GM21619 (cell line): ENCODE measurements around the gene JAG1.

ENCODE experiments used
- ATAC-seq: cut with Tn5 transposase; IDR thresholded peaks from one replicate; pipeline ENCODE4 v1.9.1; 2021; ENCODE audit not compliant: unreplicated experiment

JAG1 gene

GRCh38 chr20:10639737-10640556 lies 33.9 kb downstream of the JAG1 start:
- no peak for ATAC-seq

GRCh38 chr20:10639077-10639736 lies 34.6 kb downstream of the JAG1 start:
- ATAC-seq = no peak

GRCh38 chr20:10637563-10637962 lies 36.2 kb downstream of the JAG1 start:
- ATAC-seq = no peak

DNA sequence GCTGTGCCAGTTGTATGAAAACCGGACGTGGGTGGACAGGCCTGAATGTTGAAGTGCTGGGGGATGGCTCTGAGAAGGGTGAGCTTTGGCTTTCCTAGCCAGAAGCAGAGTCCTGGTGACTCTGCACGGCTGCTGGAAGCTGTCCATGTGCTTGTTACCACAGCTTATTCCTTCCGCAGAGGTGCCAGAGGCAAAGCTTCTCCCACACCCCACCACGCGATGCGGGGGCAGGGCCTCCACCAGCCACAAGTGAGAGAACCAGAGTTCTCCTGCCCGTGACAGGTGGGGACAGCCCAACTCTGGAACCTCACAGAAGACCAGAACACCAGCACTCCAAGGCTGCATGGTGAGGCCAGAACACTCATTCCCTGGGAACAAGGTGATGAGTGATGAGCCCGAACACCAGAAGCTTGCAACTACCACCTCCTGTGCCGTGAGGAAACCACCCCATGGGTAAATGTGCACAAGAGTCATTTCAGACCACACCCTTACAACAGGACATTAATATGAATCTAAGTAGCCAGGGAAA lies 36.7 kb downstream of the JAG1 start:
- ATAC-seq = no peak

- no peak for ATAC-seq
These were observed 37.4 kb downstream of the JAG1 start for GRCh38 chr20:10636326-10636818.

DNA sequence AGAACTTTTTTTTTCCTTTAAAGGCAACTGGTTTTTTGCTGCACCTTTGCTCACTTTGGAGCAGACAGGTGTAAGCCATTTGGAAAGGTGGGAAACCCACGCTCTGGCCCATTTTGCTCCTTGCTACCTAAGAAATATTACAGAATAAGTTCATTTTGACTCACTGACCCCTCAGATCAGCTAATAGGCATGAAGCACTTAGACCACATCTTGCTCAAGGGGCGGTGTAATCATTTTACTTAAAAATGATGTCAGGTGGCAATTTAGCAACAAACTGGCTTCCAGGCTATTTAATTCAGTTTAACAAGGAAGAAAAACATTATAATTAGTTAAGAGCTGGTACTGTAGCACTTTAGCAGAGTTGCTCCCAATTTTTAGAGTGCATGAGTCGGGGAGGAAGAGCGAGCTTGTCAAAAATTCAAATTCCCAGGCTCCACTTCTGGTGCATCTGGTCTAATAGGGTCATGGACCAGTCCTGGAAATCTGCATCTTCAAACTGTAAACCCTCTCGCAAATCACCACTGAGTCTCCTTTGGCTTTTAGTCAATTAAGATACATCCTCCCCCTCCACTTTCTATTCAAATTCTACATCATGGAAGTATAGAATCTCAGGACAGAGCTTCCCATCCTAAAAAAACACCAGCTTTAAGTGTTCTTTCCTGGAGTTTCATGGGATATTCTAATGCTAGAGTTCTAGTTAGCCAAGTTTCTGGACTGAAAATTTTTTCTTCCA lies 38.2 kb downstream of the JAG1 start:
- no peak for ATAC-seq

GRCh38 chr20:10634683-10635411 lies 39.0 kb downstream of the JAG1 start:
- ATAC-seq = no peak

DNA sequence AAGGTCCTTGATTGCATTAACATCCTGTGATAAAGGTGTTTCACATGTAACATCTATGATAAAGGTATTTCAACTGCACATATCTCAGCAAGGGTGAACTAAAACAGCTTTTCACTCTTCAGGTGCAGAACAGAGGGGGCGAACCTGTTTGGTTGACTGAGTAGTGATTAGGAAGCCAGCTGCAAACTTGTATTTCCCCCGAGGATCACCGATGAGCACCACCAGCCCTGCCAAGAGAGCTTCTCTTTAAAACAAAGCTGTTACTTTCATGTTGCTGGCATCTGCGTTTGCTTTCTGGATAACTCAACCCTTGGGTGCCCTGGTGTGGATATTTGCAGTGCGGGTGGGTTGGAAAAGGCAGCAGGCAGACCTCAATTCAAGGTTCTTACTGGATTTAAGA lies 39.6 kb downstream of the JAG1 start:
- no peak for ATAC-seq

DNA sequence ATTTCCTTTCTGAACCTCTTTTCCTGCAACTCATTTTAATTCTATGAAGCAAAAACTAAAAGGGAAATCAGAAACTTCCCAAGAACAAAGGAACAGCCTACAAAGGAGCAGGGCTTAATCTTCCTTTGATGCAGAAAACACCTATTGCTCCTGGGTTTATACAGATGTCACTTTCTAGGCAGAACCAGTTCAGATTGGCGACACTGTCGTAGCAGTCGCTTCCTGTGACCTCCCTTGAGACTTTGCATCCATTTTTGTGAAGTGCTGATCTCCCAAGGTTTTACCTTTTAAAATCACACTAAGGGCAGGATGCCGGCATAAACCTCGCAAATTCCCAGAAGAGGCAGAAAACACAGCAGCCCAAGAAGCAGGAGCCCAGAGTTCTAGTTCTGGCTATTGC lies 40.1 kb downstream of the JAG1 start:
- ATAC-seq = no peak

- ATAC-seq = no peak
These were observed 40.9 kb downstream of the JAG1 start for GRCh38 chr20:10632721-10633509.

- ATAC-seq = no peak
These were observed 42.7 kb downstream of the JAG1 start for GRCh38 chr20:10631126-10631525.

- ATAC-seq = no peak
These were observed 43.7 kb downstream of the JAG1 start for GRCh38 chr20:10629946-10630650.

DNA sequence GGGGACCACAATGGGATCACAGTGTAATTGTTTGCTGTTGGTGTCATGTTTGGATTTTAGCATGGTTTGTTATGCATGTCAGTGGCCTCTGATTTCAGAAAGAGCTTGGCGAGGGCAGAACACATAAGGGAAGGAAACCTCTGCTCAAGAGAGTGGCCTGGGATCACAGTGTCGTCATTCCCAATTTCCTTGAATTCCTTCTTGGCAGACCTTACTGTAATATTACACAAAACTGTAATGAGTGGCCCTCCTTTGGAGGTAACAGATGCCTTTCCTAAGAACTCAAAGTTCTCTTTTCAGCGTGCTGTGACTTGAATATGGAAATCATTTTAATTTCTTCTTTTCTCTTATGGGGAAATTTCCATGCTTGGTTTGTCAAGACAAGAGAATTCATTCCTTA lies 46.9 kb downstream of the JAG1 start:
- ATAC-seq = no peak

DNA sequence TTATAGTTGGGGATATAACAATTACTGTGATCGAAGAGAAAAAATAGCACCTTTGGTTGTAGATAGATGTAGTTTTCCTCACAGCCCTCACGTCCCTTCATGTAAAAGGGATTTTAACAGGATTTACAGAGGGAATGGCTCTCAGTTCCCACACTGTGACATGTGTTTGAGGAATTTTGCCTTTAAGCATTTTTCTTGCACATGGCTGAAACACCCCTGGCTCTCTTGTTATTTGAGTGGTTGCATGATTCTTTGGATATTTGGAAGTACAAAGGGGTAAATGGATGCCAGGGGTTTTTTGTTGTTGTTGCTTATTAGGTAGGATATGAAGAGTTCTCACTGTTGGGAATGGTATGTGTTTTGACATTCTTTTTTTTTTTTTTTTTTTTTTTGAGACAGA lies 48.2 kb downstream of the JAG1 start:
- ATAC-seq = no peak

- no peak for ATAC-seq
These were observed 51.0 kb downstream of the JAG1 start for GRCh38 chr20:10622657-10623418.

DNA sequence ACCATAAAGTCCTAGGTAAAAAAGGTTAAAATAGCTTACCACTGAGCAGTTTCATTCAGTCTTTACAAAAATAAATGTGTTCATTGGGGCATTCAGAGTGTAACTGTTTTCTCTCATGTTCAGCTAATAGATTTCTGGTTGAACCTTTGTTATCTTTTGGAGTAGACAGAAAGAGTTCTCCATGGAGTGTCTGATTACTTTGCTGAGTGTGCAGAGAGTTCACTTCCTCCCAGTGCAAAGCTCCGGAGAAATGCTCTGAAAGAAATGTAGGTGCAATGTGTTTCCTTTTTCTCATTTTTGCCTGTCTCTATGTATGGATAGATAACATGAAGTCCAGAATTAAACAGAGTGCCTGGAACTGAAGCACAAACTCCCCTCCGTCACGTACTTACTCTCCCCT lies 52.6 kb downstream of the JAG1 start:
- no peak for ATAC-seq

DNA sequence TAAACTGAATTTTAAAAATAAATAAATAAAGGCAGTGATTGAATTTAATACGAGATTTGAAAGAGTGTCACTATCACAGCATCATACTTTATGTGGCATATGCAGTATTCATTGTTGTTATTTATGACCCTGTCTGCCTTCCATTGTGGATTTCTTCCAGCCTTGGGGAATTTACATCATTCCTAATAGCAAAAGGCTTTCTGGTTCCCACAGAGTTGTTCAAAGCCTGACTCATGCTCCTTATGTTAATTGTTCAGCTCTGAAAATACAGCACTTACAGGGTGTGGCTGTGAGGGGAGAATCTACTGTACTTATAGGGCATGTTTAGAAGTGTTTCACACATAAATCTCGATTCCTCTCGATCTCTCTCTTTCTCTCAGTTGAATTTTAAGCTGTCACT lies 54.4 kb downstream of the JAG1 start:
- no peak for ATAC-seq

- ATAC-seq = no peak
These were observed 55.1 kb downstream of the JAG1 start for GRCh38 chr20:10618611-10619245.
